GM19328 (cell line): Measurements from ENCODE around the gene MAP7D1.

Source experiments
- ATAC-seq: cut with Tn5 transposase; IDR thresholded peaks from one replicate; pipeline ENCODE4 v1.9.1; 2021; ENCODE audit warnings: mild to moderate bottlenecking, moderate library complexity; ENCODE audit not compliant: unreplicated experiment

Gene MAP7D1

DNA sequence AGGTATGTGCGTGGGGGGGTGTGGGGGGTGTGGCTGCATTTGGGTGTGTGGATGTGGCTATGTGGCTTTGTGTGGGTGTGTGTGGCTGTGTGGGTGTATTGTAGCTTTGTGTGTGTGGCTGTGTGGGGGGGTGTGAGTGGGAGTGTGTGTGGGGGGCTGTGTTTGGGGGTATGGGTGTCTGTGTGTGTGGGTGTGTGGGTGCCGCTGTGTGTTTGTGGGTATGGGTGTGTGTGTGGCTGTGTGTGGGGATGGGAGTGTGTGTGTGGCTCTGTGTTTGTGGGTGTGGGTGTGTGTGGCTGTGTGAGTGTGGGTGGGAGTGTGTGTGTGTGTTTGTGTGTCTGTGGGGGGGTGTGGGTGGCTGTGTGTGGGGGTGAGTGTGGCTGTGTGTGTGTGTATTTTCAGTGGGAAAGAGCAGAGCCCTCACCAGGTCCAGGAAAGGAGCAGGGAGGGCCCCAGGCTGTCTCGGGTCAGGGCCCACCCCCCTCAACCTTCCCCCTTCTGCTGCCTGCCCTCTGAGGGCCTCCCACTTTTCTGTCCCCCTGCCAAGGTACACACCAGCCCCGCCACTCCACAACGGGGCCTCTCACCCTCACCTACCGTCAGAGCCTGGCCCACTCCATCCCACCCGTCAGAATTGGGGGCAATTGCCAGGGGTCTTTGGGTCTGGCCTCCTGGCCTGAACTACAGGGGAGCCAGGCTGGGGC lies 29.0 kb upstream of the MAP7D1 start:
- ATAC-seq: no peak

DNA sequence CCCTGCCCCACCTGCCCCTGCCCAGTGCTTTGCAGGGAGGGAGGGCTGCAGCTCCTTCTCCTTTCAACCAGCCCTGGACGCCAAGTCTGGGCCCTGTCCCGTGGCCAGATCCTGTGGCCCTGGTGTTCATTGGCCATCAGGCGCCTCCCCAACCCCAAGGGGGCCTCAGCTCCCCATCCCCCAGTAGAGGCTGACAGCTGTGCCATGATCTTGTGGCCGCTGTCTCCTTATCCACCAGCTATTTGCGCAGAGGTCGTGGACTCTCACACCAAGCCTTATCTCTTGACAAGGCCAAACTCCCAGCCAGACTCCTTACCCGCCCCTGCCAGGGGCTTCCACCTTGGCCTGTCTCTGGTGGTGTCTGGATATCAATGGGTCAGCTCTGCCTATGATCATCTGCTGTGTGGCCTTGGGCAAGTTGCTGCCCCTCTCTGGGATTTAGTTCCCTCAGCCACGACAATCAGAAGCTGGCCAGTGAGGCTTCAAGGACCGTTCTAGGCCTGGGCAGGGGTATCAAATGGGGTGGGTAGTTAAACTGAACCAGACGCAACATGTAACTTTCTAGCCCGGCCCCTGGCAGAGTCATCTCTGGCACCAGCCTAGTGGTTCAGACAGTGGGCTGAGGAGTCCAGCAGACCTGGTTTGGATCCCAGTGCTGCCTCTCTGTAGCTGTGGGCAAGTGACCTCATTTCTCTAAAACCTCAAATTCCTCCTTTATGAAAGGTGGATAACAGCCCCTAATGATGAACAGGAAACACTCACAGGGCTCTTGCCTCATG lies 27.6 kb upstream of the MAP7D1 start:
- no peak for ATAC-seq

DNA sequence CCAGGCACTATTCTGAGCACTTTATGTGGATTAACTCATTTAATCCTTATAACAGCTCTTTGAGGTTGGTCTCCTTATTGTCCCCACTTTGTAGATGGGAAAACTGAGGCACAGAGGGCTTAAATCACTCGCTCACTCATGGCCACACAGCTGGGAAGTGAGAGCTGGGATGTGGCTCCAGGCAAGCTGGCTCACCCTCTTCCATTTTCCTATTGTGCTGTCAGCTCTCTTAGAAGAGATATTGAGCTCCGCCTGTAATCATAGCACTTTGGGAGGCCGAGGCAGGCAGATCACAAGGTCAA lies 27.1 kb upstream of the MAP7D1 start:
- ATAC-seq: no peak

DNA sequence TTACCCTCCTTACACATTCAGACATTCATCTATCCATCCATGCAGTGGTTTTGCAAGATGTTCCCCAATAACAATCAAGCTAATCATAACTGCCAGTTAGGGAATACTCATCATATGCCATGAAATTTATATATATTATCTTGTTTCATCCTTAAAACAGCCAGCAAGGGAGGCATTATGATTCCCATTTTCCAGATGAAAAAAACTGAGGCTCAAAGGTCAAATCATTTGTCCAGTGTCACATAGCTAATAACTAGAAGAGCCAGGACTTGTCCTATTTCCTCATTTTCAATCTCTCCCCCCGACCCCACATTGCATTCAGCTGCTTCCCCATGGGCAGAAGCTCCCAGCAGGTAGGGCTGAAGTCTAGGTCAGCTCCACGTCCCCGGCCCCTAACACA lies 23.9 kb upstream of the MAP7D1 start:
- no peak for ATAC-seq

DNA sequence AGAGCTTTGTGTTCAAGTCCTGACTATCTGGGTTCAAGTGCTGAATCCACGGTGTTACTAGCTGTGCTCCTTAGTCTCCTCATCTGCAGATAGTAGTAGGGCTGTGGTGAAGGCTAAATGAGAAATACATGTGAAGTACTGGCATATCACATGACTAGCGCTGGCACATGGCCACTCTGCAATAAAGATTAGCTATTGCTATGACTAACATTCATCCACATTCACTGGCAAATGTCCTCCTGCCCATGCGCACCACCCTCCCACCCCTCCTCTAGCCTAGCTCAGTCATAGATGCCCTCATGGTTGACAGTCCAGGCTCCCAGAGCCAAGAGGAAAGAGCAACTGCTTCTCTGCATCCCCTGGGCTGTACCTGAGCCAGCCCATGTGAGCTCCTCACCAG lies 22.5 kb upstream of the MAP7D1 start:
- no peak for ATAC-seq

DNA sequence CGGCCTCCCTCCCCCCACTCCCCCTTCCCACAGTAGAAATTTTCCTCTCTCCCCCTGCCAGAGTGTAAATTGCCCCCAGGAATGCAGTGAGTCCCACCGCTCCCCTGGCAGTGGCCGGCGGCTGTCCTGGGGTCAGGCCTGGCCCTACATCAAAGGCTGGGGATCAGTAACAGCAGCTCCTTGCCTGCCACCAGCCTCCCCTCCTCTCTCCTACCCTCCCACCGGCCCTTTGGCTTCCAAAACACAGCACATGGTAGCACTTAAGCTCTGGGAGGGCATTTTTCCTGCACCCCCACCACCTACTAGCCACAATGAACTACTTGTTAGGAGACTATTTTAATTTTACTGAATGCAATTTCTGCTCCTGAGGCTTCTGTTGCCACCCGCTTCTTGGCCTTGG lies 21.9 kb upstream of the MAP7D1 start:
- no peak for ATAC-seq

DNA sequence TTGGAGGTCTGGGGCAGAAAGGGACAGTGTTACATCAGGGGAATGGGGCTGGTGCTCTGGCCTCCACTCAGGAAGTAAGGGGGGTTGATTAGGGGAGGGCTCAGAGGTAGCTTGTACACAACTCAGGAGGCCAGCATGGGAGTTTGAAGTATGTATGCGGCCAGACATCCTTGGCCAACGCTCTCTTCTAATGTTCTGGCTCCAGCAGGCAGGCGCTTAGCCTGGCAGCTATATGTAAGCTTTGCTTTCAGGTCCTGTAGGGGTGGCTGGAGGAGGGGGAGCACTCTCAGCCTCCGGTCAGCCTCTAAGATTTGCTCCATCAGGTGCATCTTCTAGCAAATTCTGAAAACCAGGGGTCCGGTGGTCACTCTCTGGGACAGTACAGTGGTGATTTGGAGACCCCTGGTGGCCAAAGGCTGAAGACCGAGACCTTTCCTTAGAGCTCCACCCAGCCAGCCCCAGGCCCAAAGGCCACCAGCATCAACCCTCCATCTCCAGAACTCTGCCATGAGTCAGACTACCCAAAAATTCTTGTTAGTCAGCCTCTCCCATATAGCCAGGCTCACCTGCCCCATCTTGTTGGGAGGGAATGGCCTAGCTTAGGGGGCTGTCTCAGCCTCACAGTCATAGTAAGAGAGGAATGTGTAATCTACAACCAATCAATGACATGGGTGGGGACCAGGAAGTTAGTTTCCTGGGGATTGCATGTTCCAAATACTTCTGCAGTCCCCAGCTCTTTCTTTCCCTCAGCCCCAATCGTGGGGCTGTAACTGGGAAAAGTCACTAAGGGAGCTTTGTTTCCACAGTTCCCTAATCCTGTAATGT lies 21.2 kb upstream of the MAP7D1 start:
- no peak for ATAC-seq

DNA sequence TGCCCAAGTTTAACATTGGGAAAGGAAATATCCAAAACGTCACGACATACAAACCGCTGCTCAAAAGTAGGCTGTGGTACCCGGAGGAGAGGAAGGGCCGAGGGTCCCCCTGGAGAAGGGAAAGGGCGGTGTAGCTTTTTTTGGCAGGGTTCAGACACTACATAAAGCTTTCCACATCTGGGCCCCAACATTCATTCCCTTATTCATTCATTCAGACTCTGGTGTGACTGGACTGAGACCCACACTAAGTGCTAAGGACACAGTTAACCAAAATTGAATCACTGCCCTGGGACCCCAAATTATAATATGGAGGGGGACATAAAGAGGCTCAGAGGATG lies 20.7 kb upstream of the MAP7D1 start:
- ATAC-seq: no peak

DNA sequence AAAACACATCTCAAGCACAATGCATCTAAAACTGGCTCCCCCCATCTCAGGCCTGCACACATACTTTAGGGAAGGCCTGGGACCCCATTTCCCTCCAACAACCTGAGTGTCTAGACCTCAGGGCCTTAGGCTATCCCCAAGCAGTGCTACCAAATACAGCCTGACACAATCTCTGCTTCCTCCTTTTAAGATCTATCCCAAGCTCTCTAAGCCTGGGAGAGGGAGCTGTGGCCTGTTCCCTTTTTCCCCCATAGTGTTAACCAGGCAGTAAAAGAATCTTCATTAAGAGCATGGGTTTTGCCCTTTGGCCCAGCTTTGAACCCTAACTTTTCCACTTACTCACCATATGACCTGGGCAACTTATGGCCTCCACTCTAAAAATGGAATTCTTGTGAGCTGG lies 20.2 kb upstream of the MAP7D1 start:
- ATAC-seq: no peak

DNA sequence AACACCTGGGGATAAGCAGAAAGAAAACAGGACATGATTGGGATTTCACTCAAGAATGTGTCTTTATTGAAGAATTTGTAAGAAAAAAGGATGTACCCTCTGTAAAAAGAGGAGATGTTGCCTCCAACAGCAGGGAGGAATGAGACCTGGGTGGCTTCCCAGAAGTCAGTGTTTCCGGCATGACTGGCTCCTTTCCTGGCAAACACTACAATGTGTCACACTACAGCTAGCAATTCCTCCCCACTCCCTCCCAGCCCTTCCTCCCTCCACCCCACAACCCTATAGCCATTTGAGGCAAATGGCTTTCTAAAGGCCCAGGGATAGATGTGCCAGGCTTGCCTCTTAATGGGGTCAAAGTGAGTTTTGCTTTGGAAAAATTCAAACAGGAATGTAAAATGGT lies 19.4 kb upstream of the MAP7D1 start:
- ATAC-seq: no peak

DNA sequence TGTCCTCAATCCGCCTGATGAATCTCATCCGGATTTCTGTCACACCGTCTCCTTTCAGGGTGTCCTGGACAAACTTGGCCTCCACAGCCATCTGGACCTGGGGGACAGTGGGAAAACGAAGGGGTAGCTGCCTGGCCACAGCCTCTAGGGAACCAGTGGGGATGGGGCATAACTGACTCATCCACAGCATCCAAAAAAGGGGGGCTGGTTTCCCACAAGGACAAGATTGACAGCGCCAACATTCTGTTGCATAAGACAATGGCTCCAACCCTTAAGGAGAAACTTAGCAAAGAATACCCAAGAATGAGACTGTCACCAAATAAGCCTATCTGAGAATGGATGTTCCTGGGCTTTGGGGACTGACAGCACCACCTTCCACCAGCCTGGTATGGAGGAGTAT lies 18.7 kb upstream of the MAP7D1 start:
- ATAC-seq: no peak

DNA sequence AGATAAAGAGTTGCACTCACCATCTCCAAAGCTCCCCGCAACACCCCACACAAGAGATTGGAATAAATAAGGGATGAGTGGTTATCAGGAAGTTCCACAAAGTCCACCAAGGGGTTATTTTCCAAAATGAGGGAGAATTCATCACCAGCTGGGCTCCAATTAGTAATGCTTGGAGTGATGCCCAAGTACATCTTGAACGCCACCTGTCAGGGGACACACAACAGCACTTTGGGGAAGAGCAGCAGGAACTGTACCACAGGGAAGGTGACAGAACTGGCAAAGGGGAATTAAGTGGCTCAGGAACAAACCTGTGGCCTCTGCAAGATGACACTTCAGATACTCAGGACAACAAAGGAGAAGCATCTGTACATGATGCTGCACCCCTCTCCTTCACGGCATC lies 18.2 kb upstream of the MAP7D1 start:
- ATAC-seq: no peak

DNA sequence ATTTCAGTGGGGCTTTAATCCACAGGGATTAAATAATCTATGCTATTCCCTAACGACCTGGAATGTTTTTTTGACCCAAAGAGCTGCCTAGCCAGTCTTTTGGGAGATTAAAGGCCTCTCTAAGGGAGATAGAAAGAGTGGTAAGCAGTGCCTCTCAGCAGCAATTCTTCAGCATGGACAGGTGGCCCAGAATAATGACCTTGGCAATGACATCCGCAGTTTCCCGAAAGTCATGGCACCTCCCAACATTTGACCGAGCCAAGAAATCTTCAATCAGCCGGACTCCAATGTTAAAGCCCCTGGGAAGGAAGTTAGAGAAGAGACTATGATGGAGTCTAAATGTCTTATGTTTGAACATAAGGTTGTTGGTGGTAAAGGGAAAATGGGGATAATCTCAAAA lies 16.4 kb upstream of the MAP7D1 start:
- no peak for ATAC-seq

DNA sequence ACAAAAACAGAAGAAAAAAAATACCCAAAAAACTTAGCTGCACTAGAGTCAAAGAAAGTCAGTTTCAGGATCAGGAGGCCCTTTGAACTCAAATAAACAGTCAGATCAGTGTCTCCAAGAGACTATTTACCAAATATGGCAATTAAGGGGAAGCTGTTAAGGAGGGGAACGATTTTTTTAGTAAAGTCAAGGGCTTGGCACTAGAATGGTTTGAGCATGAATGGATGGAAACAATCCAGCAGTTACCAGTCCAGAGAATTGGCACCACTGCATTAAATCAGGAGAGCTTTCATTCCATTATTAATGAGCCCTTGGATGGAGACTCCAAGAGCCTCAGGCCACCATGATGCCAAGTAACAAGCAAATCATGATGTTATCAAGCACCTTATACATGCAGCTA lies 13.8 kb upstream of the MAP7D1 start:
- no peak for ATAC-seq

DNA sequence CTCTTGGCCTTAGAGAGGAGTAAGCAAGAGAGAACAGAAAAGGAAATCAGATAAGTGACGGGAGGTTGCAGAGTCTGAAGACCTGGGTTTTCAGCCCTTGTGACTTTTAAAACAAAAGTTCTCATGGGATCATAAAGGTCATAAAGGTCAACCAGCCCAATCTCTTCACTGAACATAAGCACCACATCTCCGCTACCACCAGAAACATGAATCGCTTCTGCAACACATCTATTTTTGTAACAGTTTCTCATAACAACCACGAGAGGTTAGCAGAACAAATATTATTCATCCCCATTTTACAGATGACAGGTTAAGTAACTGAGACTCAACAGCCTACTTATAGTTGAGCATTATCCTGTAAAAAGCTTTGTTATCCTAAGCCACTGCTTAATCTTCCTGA lies 12.5 kb upstream of the MAP7D1 start:
- no peak for ATAC-seq

DNA sequence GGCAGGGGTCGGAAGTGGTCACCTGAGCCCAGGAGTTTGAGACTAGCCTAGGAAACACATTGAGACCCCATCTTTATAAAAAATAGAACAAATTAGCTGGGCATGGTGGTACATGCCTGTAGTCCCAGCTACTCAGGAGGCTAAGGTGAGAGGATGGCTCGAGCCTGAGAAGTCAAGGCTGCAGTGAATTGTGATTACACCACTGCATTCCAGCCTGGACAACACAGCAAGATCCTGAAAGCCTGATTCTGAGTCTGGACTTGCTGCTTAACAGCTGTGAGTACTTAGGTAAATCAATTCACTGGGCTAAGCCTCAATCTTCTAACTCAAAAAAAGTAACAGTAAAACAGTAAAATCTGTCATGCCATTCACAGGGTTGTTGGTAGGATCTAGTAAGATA lies 11.5 kb upstream of the MAP7D1 start:
- no peak for ATAC-seq

DNA sequence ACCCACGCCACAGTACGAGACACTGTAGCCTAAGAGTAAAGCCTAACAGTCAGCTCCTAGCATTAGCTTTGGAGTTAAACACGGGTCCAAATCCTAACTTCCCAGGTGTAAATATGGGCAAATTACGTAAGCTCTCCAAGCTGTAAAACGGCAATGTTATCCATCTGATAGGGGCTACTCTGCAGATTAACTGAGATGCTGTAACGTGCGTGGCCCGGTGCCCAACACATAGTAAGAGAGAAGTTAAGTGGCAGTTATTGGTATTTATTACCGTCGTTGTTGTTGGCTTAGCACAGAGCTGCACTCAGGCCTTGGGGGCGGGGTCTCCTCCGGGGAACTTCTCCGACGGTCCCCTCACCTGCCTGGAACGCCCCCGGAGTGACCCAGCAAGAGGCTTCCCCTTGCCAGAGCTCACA lies 7.1 kb upstream of the MAP7D1 start:
- ATAC-seq: no peak

DNA sequence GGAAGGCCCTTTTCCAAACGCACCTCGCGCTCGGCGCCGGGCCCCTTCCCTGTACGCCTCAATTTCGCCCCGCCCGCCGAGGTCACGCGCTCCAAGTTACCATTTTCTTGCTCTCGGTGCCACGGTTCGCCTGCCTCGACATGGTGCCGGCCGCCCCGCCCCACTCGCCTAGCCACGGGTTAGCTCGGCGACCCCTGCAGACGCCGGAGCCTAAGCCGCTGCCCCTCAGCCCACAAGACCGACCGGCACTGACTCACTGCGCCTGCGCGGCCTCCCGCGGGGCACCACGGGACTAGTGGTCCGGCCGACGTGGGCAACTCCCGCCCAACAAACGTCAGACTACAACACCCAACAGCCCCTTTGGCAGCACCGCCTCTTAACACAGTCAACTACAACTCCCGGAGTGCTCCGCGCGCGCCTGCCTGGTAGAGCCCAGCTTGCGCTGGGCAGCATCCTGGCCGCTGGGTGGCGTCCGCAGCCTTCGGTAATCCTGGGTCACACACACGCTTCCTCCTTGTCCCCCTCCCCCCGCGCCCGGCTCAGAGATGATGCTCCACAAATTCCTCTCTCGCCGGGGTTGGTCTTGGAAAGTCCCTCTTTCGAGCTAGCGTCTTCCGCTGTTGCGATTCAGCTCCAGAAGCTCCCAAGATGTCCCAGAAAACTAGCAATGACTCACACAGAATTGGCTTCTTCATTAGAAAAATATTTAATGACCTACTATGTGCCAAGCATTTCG lies 6.6 kb upstream of the MAP7D1 start, which contains the start of gene TRAPPC3:
Gene TRAPPC3 (minus strand): TSS at position 250 of the 736 bp plus-strand sequence. CDS start 108 bp downstream, at position 142.
- peak; percentile 88 for ATAC-seq

DNA sequence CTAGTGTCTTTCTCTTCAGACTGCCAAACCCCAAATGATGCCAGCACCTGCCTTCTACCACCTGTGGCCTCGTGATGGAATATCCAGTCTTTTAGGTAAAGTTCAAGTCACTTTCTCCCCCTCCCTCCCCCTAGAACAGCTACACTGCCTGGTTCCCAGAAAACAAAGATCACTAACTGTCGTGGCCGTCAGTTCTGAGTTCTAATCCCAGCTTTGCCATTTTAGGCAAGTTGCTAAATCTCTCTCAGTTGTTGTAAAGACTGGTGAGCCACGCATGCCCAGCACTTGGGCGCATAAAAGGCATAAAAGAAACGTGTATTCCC lies 6.0 kb upstream of the MAP7D1 start:
- ATAC-seq: no peak

DNA sequence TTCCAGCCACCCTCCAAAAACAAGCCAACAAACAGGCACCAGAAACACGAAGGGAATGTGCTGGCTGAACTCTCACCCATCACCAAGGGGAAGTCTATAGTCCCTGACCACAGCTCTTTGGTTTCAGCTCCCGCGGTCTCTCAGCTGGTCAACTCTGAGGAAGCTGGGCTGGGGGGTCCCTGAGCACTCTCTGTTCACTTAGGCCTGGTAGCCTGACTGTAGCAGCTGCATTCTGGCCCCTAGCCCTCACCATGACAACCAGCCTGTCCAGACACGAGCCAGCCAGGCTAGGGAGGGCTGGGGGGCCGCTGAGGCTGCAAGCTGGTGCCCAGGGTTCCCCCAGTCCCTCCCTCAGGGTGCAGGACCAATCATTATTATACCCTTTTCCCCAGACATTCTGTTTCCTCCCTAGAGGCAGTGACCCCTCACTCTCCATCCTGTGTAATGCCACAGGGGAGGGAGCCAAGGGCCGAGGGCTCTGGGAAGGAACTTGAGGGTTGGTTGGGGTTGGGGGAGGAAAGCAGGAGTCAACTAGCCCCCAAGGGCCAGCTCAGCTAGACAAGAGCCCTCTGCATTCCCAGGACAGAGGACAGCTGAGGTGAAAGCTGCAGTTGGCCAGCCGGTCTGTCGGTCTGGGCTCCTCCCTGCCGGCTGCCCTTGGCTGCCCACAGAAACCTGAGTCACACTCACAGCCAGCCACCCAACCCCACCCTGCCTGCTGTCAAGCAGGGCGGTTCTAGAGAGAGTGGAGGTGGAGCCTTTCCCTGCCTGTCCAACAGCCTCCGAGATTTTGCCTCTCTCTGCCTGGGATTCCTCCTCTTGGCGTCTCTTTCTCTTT lies 5.4 kb upstream of the MAP7D1 start:
- no peak for ATAC-seq
